Muscle layer of duodenum (tissue), 2 donors: Measurements from ENCODE around the gene STPG1.

Experiments used
- H3K27ac ChIP-seq: one replicate; pipeline ENCODE4 v1.7.0; 2013; ENCODE audit warnings: mild to moderate bottlenecking, low read length
- H3K27me3 ChIP-seq: one replicate; pipeline ENCODE4 v1.7.0; 2013; ENCODE audit warnings: low read depth, mild to moderate bottlenecking, control low read depth, low read length
- H3K36me3 ChIP-seq, 2 donors: one replicate each; pipeline ENCODE4 v1.7.0; 2013; ENCODE audit warnings: low read length in 2 of 2, control low read depth in 1 of 2, mild to moderate bottlenecking in 1 of 2; ENCODE audit not compliant: insufficient read depth in 2 of 2, control insufficient read depth in 1 of 2
- H3K4me1 ChIP-seq, 2 donors: one replicate each; pipeline ENCODE4 v1.7.0; 2013; ENCODE audit warnings: low read length in 2 of 2, mild to moderate bottlenecking in 2 of 2, control low read depth in 1 of 2, moderate library complexity in 1 of 2; ENCODE audit not compliant: insufficient read depth in 2 of 2, control insufficient read depth in 1 of 2
- H3K4me3 ChIP-seq, 2 donors: one replicate each; pipeline ENCODE4 v1.7.0; 2013; ENCODE audit warnings: low read length in 2 of 2, low read depth in 1 of 2, mild to moderate bottlenecking in 1 of 2
- H3K9me3 ChIP-seq, 2 donors: one replicate each; pipeline ENCODE4 v1.7.0; 2013; ENCODE audit warnings: low read length in 2 of 2, control low read depth in 1 of 2, mild to moderate bottlenecking in 1 of 2; ENCODE audit not compliant: control insufficient read depth in 1 of 2
- donor health status: healthy.

Gene STPG1

GRCh38 chr1:24382165-24382577 is 31.4 kb downstream of the STPG1 start:
- Histone ChIP-seq H3K9me3 (no peaks in the 10 kb centered on the region), H3K27me3 (no peaks in the 10 kb centered on the region), H3K4me1 (no peaks in the 10 kb centered on the region), H3K27ac (no peak overlapping the region), H3K36me3 (peaks cover 0 to 21% of the 10 kb centered on the region in 2 donors), H3K4me3 (no peak overlapping the region)

GRCh38 chr1:24381256-24381655 is 32.3 kb downstream of the STPG1 start:
- no peak overlapping the region for H3K27ac ChIP-seq
- no peaks in the 10 kb centered on the region for H3K9me3 ChIP-seq
- H3K4me1 ChIP-seq = no peaks in the 10 kb centered on the region
- no peaks in the 10 kb centered on the region for H3K27me3 ChIP-seq
- peaks cover 0 to 21% of the 10 kb centered on the region in 2 donors for H3K36me3 ChIP-seq
- no peak overlapping the region for H3K4me3 ChIP-seq

GRCh38 chr1:24380508-24380907 is 33.1 kb downstream of the STPG1 start:
- Histone ChIP-seq H3K27ac (no peak overlapping the region), H3K4me1 (no peaks in the 10 kb centered on the region), H3K27me3 (no peaks in the 10 kb centered on the region), H3K4me3 (no peak overlapping the region), H3K36me3 (peaks cover 0 to 21% of the 10 kb centered on the region in 2 donors), H3K9me3 (no peaks in the 10 kb centered on the region)

- H3K27ac ChIP-seq = no peak overlapping the region
Measured at GRCh38 chr1:24379733-24380315, 33.8 kb downstream of the STPG1 start.

GRCh38 chr1:24374891-24375786 is 38.4 kb downstream of the STPG1 start:
- H3K36me3 ChIP-seq = peaks cover 0 to 20% of the 10 kb centered on the region in 2 donors
- H3K27ac ChIP-seq = no peak overlapping the region
- H3K27me3 ChIP-seq = no peaks in the 10 kb centered on the region
- no peaks in the 10 kb centered on the region for H3K4me1 ChIP-seq
- H3K4me3 ChIP-seq = no peak overlapping the region
- no peaks in the 10 kb centered on the region for H3K9me3 ChIP-seq

More at GRCh38 chr1:24379733-24380315, 33.8 kb downstream of the STPG1 start:
- H3K27me3 ChIP-seq = no peaks in the 10 kb centered on the region
- no peak overlapping the region for H3K4me3 ChIP-seq
- peaks cover 0 to 21% of the 10 kb centered on the region in 2 donors for H3K36me3 ChIP-seq
- H3K9me3 ChIP-seq = no peaks in the 10 kb centered on the region
- H3K4me1 ChIP-seq = no peaks in the 10 kb centered on the region

GRCh38 chr1:24373710-24374109 is 39.9 kb downstream of the STPG1 start:
- H3K4me1 ChIP-seq = no peaks in the 10 kb centered on the region
- no peaks in the 10 kb centered on the region for H3K27me3 ChIP-seq
- no peak overlapping the region for H3K4me3 ChIP-seq
- H3K9me3 ChIP-seq = no peaks in the 10 kb centered on the region
- no peak overlapping the region for H3K27ac ChIP-seq
- H3K36me3 ChIP-seq = peaks cover 0 to 10% of the 10 kb centered on the region in 2 donors

GRCh38 chr1:24373044-24373443 is 40.5 kb downstream of the STPG1 start:
- peaks cover 0 to 9% of the 10 kb centered on the region in 2 donors for H3K36me3 ChIP-seq
- no peaks in the 10 kb centered on the region for H3K9me3 ChIP-seq
- H3K27ac ChIP-seq = no peak overlapping the region
- H3K4me3 ChIP-seq = no peak overlapping the region
- no peaks in the 10 kb centered on the region for H3K4me1 ChIP-seq
- no peaks in the 10 kb centered on the region for H3K27me3 ChIP-seq

GRCh38 chr1:24369801-24370200 is 43.8 kb downstream of the STPG1 start:
- Histone ChIP-seq H3K9me3 (no peaks in the 10 kb centered on the region), H3K27me3 (no peaks in the 10 kb centered on the region), H3K4me3 (no peak overlapping the region), H3K4me1 (no peaks in the 10 kb centered on the region), H3K27ac (no peak overlapping the region), H3K36me3 (peaks cover 0 to 9% of the 10 kb centered on the region in 2 donors)

GRCh38 chr1:24369199-24369598 is 44.4 kb downstream of the STPG1 start:
- H3K27me3 ChIP-seq = no peaks in the 10 kb centered on the region
- no peaks in the 10 kb centered on the region for H3K9me3 ChIP-seq
- H3K36me3 ChIP-seq = peaks cover 0 to 9% of the 10 kb centered on the region in 2 donors
- H3K27ac ChIP-seq = no peak overlapping the region
- H3K4me3 ChIP-seq = no peak overlapping the region
- H3K4me1 ChIP-seq = no peaks in the 10 kb centered on the region

GRCh38 chr1:24366707-24367106 is 46.9 kb downstream of the STPG1 start:
- Histone ChIP-seq H3K9me3 (no peaks in the 10 kb centered on the region), H3K36me3 (no peaks in the 10 kb centered on the region), H3K4me1 (no peaks in the 10 kb centered on the region), H3K27me3 (no peaks in the 10 kb centered on the region), H3K27ac (no peak overlapping the region), H3K4me3 (no peak overlapping the region)

GRCh38 chr1:24364975-24365678 is 48.5 kb downstream of the STPG1 start:
- Histone ChIP-seq H3K36me3 (no peaks in the 10 kb centered on the region), H3K27me3 (no peaks in the 10 kb centered on the region), H3K4me3 (no peak overlapping the region), H3K4me1 (no peaks in the 10 kb centered on the region), H3K27ac (no peak overlapping the region), H3K9me3 (no peaks in the 10 kb centered on the region)
